MM.1S (cell line): Measurements from ENCODE around the gene FGF19.

Source experiments
- DNase-seq: peaks from one replicate; pipeline ENCODE4 v3.0.0-alpha.2; 2015
- H2AFZ ChIP-seq: fragments of 300-600 bp; sonication (generic); 2 replicates; pipeline ENCODE4 v1.6.0; 2016; ENCODE audit warnings: antibody characterized with exemption, low read length
- H3F3A ChIP-seq: fragments of 300-600 bp; sonication (generic); 2 replicates; pipeline ENCODE4 v1.6.1; 2016; ENCODE audit warnings: mild to moderate bottlenecking, antibody characterized with exemption, low read length, moderate library complexity, mixed read lengths; ENCODE audit not compliant: insufficient read depth
- H3K27ac ChIP-seq: fragments of 300-600 bp; sonication (generic); 2 replicates; pipeline ENCODE4 v1.5.1; 2016; ENCODE audit warnings: mild to moderate bottlenecking, low read length
- H3K27me3 ChIP-seq: fragments of 300-600 bp; sonication (generic); replicated peaks from 2 replicates; pipeline ENCODE4 v1.6.0; 2016; ENCODE audit warnings: low read length; ENCODE audit not compliant: insufficient read depth
- H3K36me3 ChIP-seq: fragments of 300-600 bp; sonication (generic); replicated peaks from 2 replicates; pipeline ENCODE4 v1.6.1; 2016; ENCODE audit warnings: mild to moderate bottlenecking, low read length, mixed read lengths; ENCODE audit not compliant: insufficient read depth
- H3K4me1 ChIP-seq: fragments of 300-600 bp; sonication (generic); 2 replicates; pipeline ENCODE4 v1.6.1; 2016; ENCODE audit warnings: low read length, mixed read lengths
- H3K4me2 ChIP-seq: fragments of 300-600 bp; sonication (generic); 2 replicates; pipeline ENCODE4 v1.6.0; 2016; ENCODE audit warnings: low read depth, low read length
- H3K4me3 ChIP-seq: fragments of 300-600 bp; sonication (generic); 2 replicates; pipeline ENCODE4 v1.5.1; 2016; ENCODE audit warnings: low read length, mixed read lengths
- H3K79me2 ChIP-seq: fragments of 300-600 bp; sonication (generic); 2 replicates; pipeline ENCODE4 v1.6.1; 2016; ENCODE audit warnings: mixed run types, low read length, mixed read lengths
- H3K9ac ChIP-seq: fragments of 300-600 bp; sonication (generic); 2 replicates; pipeline ENCODE4 v1.6.1; 2016; ENCODE audit warnings: low read length, mixed read lengths
- H3K9me2 ChIP-seq: fragments of 300-600 bp; sonication (generic); replicated peaks from 2 replicates; pipeline ENCODE4 v1.6.1; 2016; ENCODE audit warnings: mild to moderate bottlenecking, low read length, mixed read lengths; ENCODE audit not compliant: insufficient read depth
- H3K9me3 ChIP-seq: fragments of 300-600 bp; sonication (generic); replicated peaks from 2 replicates; pipeline ENCODE4 v1.6.1; 2016; ENCODE audit warnings: mild to moderate bottlenecking, low read length, mixed read lengths; ENCODE audit not compliant: insufficient read depth
- H4K20me1 ChIP-seq: fragments of 300-600 bp; sonication (generic); 2 replicates; pipeline ENCODE4 v1.6.1; 2016; ENCODE audit warnings: mild to moderate bottlenecking, low read length, moderate library complexity, mixed read lengths; ENCODE audit not compliant: insufficient read depth
- EZH2 ChIP-seq: fragments of 300-600 bp; sonication (generic); optimal IDR thresholded peaks from 2 replicates; pipeline ENCODE3; 2017; ENCODE audit warnings: low read depth, mild to moderate bottlenecking, antibody characterized with exemption, low read length, mixed read lengths
- EZH2phosphoT487 ChIP-seq: fragments of 300-600 bp; sonication (generic); IDR thresholded peaks from 2 replicates; pipeline ENCODE4 v1.6.1; 2018; ENCODE audit warnings: antibody characterized with exemption, low read length
- TF ChIP-seq, protein P1 (sequence below): fragments of 300-600 bp; sonication (generic); IDR thresholded peaks from 2 replicates; pipeline ENCODE4 v1.5.1; 2016; ENCODE audit warnings: antibody characterized with exemption, low read length, mixed read lengths

The FGF19 gene

DNA sequence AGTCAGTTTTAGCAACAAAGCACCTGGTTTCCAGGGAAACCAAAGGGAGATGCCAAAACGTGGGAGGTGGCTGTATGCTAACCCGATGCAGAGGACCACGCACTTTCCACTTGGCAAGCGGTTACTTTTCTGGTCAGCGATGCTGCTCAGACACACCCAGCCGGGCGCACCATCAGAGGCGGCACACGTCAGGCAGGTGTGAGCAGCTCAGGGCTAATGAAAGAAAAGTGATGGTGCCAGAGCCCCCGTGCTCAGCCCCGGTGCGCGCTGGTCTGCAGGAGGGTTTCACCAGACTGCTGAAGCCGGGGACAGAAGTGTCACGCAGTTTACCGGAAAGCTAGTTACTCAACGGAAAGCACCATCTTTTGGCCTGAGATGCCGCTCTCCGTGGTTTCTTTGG is 34.3 kb downstream of the FGF19 start:
- Histone ChIP-seq H3K79me2 (peaks cover 23% of the 10 kb centered on the region), H3K9me3 (no peaks in the 10 kb centered on the region), H2AFZ (no peak overlapping the region), H3K4me2 (no peak overlapping the region), H3K27me3 (no peaks in the 10 kb centered on the region), H4K20me1 (no peaks in the 10 kb centered on the region), H3F3A (no peaks in the 10 kb centered on the region; the same call in 1 of the 2 replicates), H3K9me2 (no peaks in the 10 kb centered on the region), H3K4me3 (no peak overlapping the region), H3K9ac (no peak overlapping the region), H3K36me3 (no peaks in the 10 kb centered on the region), H3K27ac (no peak overlapping the region), H3K4me1 (0 out of 2 replicates have a peak, but pooled peaks cover 4% of the 10 kb centered on the region)
- DNase-seq: no peak
- TF ChIP-seq, protein P1, sequence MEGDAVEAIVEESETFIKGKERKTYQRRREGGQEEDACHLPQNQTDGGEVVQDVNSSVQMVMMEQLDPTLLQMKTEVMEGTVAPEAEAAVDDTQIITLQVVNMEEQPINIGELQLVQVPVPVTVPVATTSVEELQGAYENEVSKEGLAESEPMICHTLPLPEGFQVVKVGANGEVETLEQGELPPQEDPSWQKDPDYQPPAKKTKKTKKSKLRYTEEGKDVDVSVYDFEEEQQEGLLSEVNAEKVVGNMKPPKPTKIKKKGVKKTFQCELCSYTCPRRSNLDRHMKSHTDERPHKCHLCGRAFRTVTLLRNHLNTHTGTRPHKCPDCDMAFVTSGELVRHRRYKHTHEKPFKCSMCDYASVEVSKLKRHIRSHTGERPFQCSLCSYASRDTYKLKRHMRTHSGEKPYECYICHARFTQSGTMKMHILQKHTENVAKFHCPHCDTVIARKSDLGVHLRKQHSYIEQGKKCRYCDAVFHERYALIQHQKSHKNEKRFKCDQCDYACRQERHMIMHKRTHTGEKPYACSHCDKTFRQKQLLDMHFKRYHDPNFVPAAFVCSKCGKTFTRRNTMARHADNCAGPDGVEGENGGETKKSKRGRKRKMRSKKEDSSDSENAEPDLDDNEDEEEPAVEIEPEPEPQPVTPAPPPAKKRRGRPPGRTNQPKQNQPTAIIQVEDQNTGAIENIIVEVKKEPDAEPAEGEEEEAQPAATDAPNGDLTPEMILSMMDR: no peak
- no peak for TF ChIP-seq EZH2

DNA sequence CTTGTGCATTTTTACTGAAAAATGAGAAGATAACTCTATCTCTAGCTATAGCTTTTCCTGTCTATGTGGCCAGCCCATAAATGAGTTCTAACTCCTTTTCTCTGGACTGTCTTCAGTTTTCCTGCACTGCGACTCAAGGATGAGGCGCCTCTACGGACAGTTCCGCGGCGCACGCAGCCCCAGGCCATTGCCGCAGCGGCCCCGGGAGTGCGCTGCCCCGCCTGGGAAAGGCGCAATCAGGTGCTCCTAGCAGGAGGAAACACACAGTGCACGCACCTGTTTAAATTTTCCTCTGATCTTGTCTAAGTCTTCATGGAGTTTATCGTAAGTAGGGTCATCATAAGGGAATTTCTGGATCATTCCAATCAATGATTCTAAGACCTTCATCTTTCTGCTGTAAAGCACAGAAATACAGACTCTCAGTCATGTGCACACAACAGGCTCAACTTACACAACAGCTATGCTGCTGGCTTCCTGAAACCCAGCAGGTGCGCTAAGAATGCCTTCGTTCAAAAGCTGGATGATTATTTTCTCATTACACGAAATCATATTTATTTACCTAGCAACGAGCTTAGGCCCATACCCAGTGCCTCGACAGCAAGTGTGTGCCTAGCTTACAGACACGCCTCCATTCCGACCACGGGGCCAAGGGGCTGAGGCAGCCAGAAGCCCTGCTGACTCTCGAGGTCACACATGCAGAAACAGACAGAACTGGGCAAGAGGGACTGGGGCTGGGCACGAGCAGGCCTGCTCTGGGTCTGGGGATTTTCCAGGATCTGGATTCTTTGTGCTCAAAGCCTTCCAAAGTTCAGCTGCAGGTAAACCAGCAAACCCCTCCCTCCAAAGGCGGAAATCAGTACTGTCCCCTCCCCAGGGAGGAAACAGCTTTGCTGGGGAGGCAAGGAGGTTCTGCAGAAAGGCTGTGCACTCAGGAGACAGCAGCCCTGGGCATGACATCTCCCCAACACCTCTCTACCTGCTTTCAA is 35.9 kb downstream of the FGF19 start:
- no peak overlapping the region for H2AFZ ChIP-seq
- H3K9ac ChIP-seq: no peak overlapping the region
- no peaks in the 10 kb centered on the region for H3K4me1 ChIP-seq
- no peak overlapping the region for H3K4me3 ChIP-seq
- no peak overlapping the region for H3K27ac ChIP-seq
- TF ChIP-seq, protein P1: no peak
- no peaks in the 10 kb centered on the region for H3K36me3 ChIP-seq
- no peaks in the 10 kb centered on the region for H3K9me2 ChIP-seq
- H4K20me1 ChIP-seq: no peaks in the 10 kb centered on the region
- no peak overlapping the region for H3K4me2 ChIP-seq
- no peaks in the 10 kb centered on the region for H3K9me3 ChIP-seq
- DNase-seq: no peak
- H3K79me2 ChIP-seq: peaks cover 8% of the 10 kb centered on the region
- no peaks in the 10 kb centered on the region; the same call in 1 of the 2 replicates for H3F3A ChIP-seq
- no peaks in the 10 kb centered on the region for H3K27me3 ChIP-seq

DNA sequence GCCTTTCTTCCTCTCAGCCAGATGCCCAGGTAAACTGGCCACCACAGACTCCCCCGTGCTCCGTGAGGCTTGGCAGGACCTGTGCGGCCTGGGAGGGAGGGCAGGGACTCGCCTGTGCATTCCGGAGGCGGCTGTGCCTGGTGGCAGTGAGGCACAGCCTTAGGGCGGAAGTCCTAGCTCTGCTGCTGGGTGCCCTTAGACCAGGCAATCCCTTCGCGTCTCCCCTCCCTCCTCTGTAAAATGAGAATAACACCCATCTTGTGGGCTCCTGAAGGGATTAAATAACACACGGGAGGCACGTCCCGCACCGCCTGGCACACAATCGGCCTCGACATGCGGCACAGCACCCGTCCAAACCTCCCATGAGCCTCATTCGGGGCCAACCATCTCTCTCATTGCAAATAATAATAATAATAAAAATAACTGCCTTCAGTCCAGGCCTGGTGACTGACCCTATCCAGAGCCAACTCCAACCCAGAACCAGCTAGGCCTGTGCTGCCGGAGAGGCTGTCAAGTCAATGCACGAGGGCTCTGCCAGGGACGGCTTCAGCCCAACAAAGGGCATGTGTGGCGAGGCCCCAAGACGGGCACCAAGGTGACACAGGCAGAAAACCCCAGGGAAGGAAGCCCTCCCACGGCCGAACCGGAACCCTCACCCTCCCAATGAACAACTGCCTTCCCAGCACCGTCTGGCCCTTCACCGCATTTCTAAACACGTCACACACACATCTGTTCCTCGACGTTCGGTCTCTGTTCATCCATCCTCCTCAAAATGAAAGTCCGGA is 36.9 kb downstream of the FGF19 start:
- H3K4me2 ChIP-seq: no peak overlapping the region
- TF ChIP-seq, protein P1: no peak
- TF ChIP-seq EZH2: no peak
- TF ChIP-seq EZH2phosphoT487: no peak
- H3K4me1 ChIP-seq: no peaks in the 10 kb centered on the region
- H2AFZ ChIP-seq: no peak overlapping the region
- no peak overlapping the region for H3K4me3 ChIP-seq
- H4K20me1 ChIP-seq: no peaks in the 10 kb centered on the region
- no peaks in the 10 kb centered on the region; the same call in 1 of the 2 replicates for H3F3A ChIP-seq
- no peaks in the 10 kb centered on the region for H3K36me3 ChIP-seq
- H3K9ac ChIP-seq: no peak overlapping the region
- no peak overlapping the region for H3K27ac ChIP-seq
- no peaks in the 10 kb centered on the region for H3K9me3 ChIP-seq
- no peak for DNase-seq
- H3K27me3 ChIP-seq: no peaks in the 10 kb centered on the region
- H3K9me2 ChIP-seq: no peaks in the 10 kb centered on the region
- 0 out of 2 replicates have a peak, but pooled peaks cover 6% of the 10 kb centered on the region for H3K79me2 ChIP-seq
